Vagina (tissue), 2 donors: Measurements from ENCODE around the gene CLIC1.

Experiments
- CTCF ChIP-seq, 3 experiments: fragments of 450-650 bp in 2 of 3; fragments of 200-600 bp in 1 of 3; sonication (generic) in 1 of 3; IDR thresholded peaks; one replicate each; pipeline ENCODE4 v1.5.1; 2017 to 2019; ENCODE audit warnings: antibody characterized with exemption in 3 of 3, mild to moderate bottlenecking in 2 of 3, moderate library complexity in 2 of 3
- POLR2A ChIP-seq, 2 donors: fragments of 450-650 bp; IDR thresholded peaks; one replicate each; pipeline ENCODE4 v1.6.1; 2017; ENCODE audit warnings: antibody characterized with exemption in 2 of 2, mild to moderate bottlenecking in 2 of 2, moderate library complexity in 2 of 2

GRCh38 chr6:31723245-31723979 lies 12.9 kb downstream of the CLIC1 start, which contains the start of gene MPIG6B:
- TF ChIP-seq CTCF (IDR thresholded peaks at IDR 0.05) (no peak), POLR2A (IDR thresholded peaks at IDR 0.05) (no peak)
